MM.1S (cell line): ENCODE results near the gene NDUFAF8.
A peak's percentile ranks its signal among the peaks of the same experiment; 100 is the strongest.

Experiments
- DNase-seq: peaks from one replicate; pipeline ENCODE4 v3.0.0-alpha.2; 2015
- H2AFZ ChIP-seq: fragments of 300-600 bp; sonication (generic); 2 replicates; pipeline ENCODE4 v1.6.0; 2016; ENCODE audit warnings: antibody characterized with exemption, low read length
- H3F3A ChIP-seq: fragments of 300-600 bp; sonication (generic); 2 replicates; pipeline ENCODE4 v1.6.1; 2016; ENCODE audit warnings: mild to moderate bottlenecking, antibody characterized with exemption, low read length, moderate library complexity, mixed read lengths; ENCODE audit not compliant: insufficient read depth
- H3K27ac ChIP-seq: fragments of 300-600 bp; sonication (generic); 2 replicates; pipeline ENCODE4 v1.5.1; 2016; ENCODE audit warnings: mild to moderate bottlenecking, low read length
- H3K27me3 ChIP-seq: fragments of 300-600 bp; sonication (generic); replicated peaks from 2 replicates; pipeline ENCODE4 v1.6.0; 2016; ENCODE audit warnings: low read length; ENCODE audit not compliant: insufficient read depth
- H3K36me3 ChIP-seq: fragments of 300-600 bp; sonication (generic); replicated peaks from 2 replicates; pipeline ENCODE4 v1.6.1; 2016; ENCODE audit warnings: mild to moderate bottlenecking, low read length, mixed read lengths; ENCODE audit not compliant: insufficient read depth
- H3K4me1 ChIP-seq: fragments of 300-600 bp; sonication (generic); 2 replicates; pipeline ENCODE4 v1.6.1; 2016; ENCODE audit warnings: low read length, mixed read lengths
- H3K4me2 ChIP-seq: fragments of 300-600 bp; sonication (generic); 2 replicates; pipeline ENCODE4 v1.6.0; 2016; ENCODE audit warnings: low read depth, low read length
- H3K4me3 ChIP-seq: fragments of 300-600 bp; sonication (generic); 2 replicates; pipeline ENCODE4 v1.5.1; 2016; ENCODE audit warnings: low read length, mixed read lengths
- H3K79me2 ChIP-seq: fragments of 300-600 bp; sonication (generic); 2 replicates; pipeline ENCODE4 v1.6.1; 2016; ENCODE audit warnings: mixed run types, low read length, mixed read lengths
- H3K9ac ChIP-seq: fragments of 300-600 bp; sonication (generic); 2 replicates; pipeline ENCODE4 v1.6.1; 2016; ENCODE audit warnings: low read length, mixed read lengths
- H3K9me2 ChIP-seq: fragments of 300-600 bp; sonication (generic); replicated peaks from 2 replicates; pipeline ENCODE4 v1.6.1; 2016; ENCODE audit warnings: mild to moderate bottlenecking, low read length, mixed read lengths; ENCODE audit not compliant: insufficient read depth
- H3K9me3 ChIP-seq: fragments of 300-600 bp; sonication (generic); replicated peaks from 2 replicates; pipeline ENCODE4 v1.6.1; 2016; ENCODE audit warnings: mild to moderate bottlenecking, low read length, mixed read lengths; ENCODE audit not compliant: insufficient read depth
- H4K20me1 ChIP-seq: fragments of 300-600 bp; sonication (generic); 2 replicates; pipeline ENCODE4 v1.6.1; 2016; ENCODE audit warnings: mild to moderate bottlenecking, low read length, moderate library complexity, mixed read lengths; ENCODE audit not compliant: insufficient read depth
- CTCF ChIP-seq: fragments of 300-600 bp; sonication (generic); IDR thresholded peaks from 2 replicates; pipeline ENCODE4 v1.5.1; 2016; ENCODE audit warnings: antibody characterized with exemption, low read length, mixed read lengths
- EZH2 ChIP-seq: fragments of 300-600 bp; sonication (generic); optimal IDR thresholded peaks from 2 replicates; pipeline ENCODE3; 2017; ENCODE audit warnings: low read depth, mild to moderate bottlenecking, antibody characterized with exemption, low read length, mixed read lengths
- EZH2phosphoT487 ChIP-seq: fragments of 300-600 bp; sonication (generic); IDR thresholded peaks from 2 replicates; pipeline ENCODE4 v1.6.1; 2018; ENCODE audit warnings: antibody characterized with exemption, low read length

The NDUFAF8 gene

GRCh38 chr17:81200201-81200600 lies 38.9 kb upstream of the NDUFAF8 start:
- H3K4me3 ChIP-seq, result no peak overlapping the region
- no peaks in the 10 kb centered on the region for H3K9me3 ChIP-seq
- TF ChIP-seq EZH2 (no peak), EZH2phosphoT487 (no peak), CTCF (no peak)
- H3K27ac ChIP-seq, result no peak overlapping the region
- no peaks in the 10 kb centered on the region for H3K79me2 ChIP-seq
- H3K36me3 ChIP-seq, result no peaks in the 10 kb centered on the region
- no peaks in the 10 kb centered on the region for H3F3A ChIP-seq
- H4K20me1 ChIP-seq, result no peaks in the 10 kb centered on the region
- H3K27me3 ChIP-seq, result no peaks in the 10 kb centered on the region
- H3K4me2 ChIP-seq, result no peak overlapping the region
- no peaks in the 10 kb centered on the region for H3K4me1 ChIP-seq
- H3K9ac ChIP-seq, result no peak overlapping the region
- H3K9me2 ChIP-seq, result no peaks in the 10 kb centered on the region
- no peak overlapping the region for H2AFZ ChIP-seq
- no peak for DNase-seq

- Histone ChIP-seq H3K9me2 (no peaks in the 10 kb centered on the region), H3K36me3 (no peaks in the 10 kb centered on the region), H3K79me2 (no peaks in the 10 kb centered on the region), H3K4me1 (no peaks in the 10 kb centered on the region), H3K4me2 (no peak overlapping the region), H3F3A (no peaks in the 10 kb centered on the region), H4K20me1 (no peaks in the 10 kb centered on the region), H3K27ac (no peak overlapping the region), H3K9me3 (no peaks in the 10 kb centered on the region), H2AFZ (no peak overlapping the region), H3K4me3 (no peak overlapping the region), H3K9ac (no peak overlapping the region), H3K27me3 (no peaks in the 10 kb centered on the region)
- peak; percentile 31 for DNase-seq
- TF ChIP-seq EZH2 (no peak), CTCF (peak; percentile 42)
These were observed 38.2 kb upstream of the NDUFAF8 start for GRCh38 chr17:81200695-81201580.

GRCh38 chr17:81202318-81202717 lies 36.8 kb upstream of the NDUFAF8 start:
- H3F3A ChIP-seq, result no peaks in the 10 kb centered on the region
- DNase-seq, result no peak
- H3K9ac ChIP-seq, result no peak overlapping the region
- no peaks in the 10 kb centered on the region for H3K9me2 ChIP-seq
- no peak overlapping the region for H3K27ac ChIP-seq
- no peak overlapping the region for H2AFZ ChIP-seq
- no peaks in the 10 kb centered on the region for H3K79me2 ChIP-seq
- H3K4me2 ChIP-seq, result no peak overlapping the region
- no peaks in the 10 kb centered on the region for H3K4me1 ChIP-seq
- H3K4me3 ChIP-seq, result no peak overlapping the region
- TF ChIP-seq EZH2phosphoT487, result no peak
- no peak for TF ChIP-seq EZH2
- no peak for TF ChIP-seq CTCF
- no peaks in the 10 kb centered on the region for H3K27me3 ChIP-seq
- no peaks in the 10 kb centered on the region for H4K20me1 ChIP-seq
- H3K36me3 ChIP-seq, result no peaks in the 10 kb centered on the region
- no peaks in the 10 kb centered on the region for H3K9me3 ChIP-seq
